Fibroblast of villous mesenchyme (primary cell): ENCODE measurements around the gene LOC101059915.
A peak's percentile ranks its signal among the peaks of the same experiment; 100 is the strongest.

Experiments used
- DNase-seq: peaks from one replicate; pipeline ENCODE4 v3.0.0-alpha.2; 2010; ENCODE audit warnings: low read depth
- H3K4me3 ChIP-seq: 2 replicates; pipeline ENCODE4 v1.5.1; 2011; ENCODE audit warnings: low read depth, mild to moderate bottlenecking, low read length
- TF ChIP-seq, protein P1 (sequence below): IDR thresholded peaks from 2 replicates; pipeline ENCODE4 v1.5.1; 2012; ENCODE audit warnings: low read depth, mild to moderate bottlenecking, low read length; ENCODE audit not compliant: insufficient read depth

The LOC101059915 gene

DNA sequence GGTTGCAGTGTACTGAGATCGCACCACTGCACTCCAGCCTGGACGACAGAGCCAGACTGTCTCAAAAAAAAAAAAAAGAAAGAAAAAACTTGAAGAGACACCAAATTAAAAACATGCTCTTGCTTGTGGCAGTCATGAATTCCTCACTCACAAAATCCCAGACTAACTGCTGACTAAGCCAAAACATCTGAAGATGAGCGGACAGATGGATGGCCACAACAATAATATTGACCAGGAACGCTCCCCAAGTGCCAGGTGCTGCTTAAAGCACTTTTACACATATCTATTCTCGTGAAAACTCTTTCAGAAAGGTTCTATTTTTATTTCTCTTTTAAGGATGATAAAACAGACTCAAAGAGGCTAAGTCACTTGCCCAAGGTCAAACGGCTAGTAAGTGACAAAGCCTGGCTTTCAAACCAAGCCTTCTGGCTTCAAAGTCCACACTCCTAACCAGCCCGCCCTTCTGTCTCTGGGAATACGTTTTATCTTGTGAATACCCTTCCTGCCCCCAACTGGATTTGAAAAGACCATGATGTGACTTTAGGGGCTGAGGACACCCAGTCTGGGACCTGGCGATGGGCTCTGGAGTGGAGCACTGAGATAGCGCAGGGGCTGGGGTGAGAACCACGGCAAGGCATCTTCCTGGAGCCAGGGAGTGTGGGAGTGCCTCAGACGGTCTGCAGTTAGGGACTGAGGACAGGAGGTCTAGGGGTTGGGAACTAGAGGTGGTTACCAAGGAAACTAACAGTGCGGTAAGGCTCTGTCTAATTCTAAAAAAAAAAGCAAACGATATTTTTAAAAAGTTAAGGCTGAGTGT is 39.5 kb upstream of the LOC101059915 start:
- no peak for DNase-seq
- H3K4me3 ChIP-seq: no peak overlapping the region
- TF ChIP-seq, protein P1, sequence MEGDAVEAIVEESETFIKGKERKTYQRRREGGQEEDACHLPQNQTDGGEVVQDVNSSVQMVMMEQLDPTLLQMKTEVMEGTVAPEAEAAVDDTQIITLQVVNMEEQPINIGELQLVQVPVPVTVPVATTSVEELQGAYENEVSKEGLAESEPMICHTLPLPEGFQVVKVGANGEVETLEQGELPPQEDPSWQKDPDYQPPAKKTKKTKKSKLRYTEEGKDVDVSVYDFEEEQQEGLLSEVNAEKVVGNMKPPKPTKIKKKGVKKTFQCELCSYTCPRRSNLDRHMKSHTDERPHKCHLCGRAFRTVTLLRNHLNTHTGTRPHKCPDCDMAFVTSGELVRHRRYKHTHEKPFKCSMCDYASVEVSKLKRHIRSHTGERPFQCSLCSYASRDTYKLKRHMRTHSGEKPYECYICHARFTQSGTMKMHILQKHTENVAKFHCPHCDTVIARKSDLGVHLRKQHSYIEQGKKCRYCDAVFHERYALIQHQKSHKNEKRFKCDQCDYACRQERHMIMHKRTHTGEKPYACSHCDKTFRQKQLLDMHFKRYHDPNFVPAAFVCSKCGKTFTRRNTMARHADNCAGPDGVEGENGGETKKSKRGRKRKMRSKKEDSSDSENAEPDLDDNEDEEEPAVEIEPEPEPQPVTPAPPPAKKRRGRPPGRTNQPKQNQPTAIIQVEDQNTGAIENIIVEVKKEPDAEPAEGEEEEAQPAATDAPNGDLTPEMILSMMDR: no peak

DNA sequence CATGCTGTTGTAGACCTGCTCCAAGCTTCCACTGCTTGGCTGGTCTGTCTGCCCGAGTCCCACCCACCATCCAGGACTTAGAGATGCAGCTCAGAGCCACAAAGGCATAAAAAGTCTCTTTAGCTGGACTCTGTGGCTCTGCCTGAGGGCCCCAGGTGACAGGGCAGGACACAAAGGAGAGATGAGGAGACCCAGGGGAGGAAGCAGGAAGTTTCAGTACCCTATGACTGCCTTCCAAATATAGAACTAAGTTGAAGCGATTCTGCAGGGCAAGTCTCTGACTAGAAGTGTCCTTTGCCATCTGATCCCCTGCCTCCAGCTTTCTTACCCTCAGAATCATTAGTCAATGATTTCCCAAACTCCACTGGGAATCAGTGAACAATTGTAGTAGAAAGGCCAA is 37.9 kb upstream of the LOC101059915 start:
- TF ChIP-seq, protein P1: no peak
- DNase-seq: no peak
- H3K4me3 ChIP-seq: no peak overlapping the region

DNA sequence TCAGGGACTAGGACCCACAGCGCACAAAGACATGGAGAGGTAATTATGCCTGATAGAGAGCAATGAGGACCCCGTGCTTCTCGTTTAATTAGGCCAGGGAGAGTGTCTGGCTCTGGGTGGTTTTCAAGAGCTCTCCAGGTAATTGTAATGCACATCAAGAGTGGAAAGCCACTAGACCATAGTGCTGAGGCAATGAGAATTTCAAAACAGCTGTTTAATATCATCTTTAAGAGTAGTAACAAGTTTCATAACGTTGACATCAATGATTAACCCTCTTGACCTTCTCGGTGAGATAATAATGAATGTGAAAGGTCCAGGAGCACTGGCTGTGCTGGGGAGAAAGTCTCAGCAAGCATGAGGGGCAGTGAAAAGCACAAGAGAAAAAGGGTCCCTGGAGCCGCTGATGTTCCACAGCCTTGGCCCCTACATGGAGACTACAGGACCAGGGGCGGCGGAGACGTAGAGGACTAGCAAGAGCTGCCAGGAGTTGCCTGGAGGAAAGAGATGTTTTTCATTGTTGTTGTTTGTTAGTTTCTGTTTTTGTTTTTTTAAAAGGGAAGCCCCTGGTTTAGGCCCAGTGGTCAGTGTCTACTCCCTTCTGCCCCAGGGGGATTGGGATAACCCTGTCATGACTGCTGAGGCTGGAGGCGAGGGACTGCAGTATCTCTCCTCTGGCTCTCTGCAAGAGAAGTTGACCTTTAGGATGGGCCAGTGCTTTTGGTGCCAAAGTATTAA is 34.3 kb upstream of the LOC101059915 start:
- DNase-seq: peak; percentile 21
- TF ChIP-seq, protein P1: no peak
- H3K4me3 ChIP-seq: no peak overlapping the region

DNA sequence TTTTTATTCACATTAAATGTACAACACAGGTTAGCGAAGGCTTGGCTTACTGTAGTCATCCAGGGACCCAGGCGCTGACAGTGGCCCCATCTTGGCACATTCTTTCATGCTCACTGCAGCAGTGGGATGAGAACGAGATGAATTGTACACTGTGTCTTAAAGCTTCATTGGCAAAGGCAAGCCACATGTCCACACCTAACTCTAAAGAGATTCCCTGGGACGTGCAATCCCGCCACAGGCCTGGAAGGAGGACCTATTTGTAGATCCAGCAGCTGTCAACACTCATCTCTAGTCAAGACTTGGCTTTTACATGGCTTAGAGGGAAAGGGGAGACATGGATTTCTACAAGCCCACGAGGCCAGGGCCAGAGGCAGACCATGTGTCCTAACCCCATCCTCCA is 33.0 kb upstream of the LOC101059915 start:
- TF ChIP-seq, protein P1: no peak
- no peak overlapping the region for H3K4me3 ChIP-seq
- no peak for DNase-seq

DNA sequence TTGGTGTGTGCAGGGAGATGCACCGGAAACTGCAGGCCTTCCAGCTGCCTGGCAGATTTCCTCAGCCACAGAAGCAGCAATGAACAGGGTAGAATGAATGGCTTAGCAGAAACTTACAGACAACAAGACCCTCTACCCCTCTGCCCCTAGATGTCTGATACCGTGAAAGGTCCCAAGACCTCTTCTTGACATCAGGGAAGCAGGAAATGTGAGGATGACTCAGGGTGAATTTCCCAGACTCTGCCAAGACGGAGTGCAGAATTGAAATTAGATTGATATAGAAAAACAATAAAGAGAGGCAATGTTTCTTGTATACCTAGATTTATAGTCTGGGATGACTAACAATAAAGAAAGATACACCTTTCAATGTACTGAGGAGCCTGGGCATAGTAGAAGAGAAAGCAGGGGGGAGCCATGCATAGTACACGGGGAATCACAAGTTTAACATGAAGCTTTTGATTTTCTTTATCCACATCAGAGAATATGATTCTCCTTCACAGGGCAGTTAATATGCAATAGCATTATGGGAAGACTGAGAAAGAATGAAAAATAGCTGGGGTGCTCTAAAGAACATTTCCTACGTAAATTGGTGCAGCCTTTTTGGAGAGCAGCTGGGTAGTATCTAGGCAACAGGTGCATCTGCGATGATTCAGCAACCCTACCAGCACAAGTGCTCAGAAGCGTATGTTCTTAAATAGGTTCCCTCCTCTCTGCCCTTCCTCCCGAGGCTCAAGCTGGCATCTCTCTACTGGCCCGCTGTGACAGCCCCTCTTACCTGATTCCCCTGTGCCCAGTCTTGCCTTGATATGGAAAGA is 30.7 kb upstream of the LOC101059915 start:
- H3K4me3 ChIP-seq: no peak overlapping the region
- TF ChIP-seq, protein P1: no peak
- DNase-seq: no peak

DNA sequence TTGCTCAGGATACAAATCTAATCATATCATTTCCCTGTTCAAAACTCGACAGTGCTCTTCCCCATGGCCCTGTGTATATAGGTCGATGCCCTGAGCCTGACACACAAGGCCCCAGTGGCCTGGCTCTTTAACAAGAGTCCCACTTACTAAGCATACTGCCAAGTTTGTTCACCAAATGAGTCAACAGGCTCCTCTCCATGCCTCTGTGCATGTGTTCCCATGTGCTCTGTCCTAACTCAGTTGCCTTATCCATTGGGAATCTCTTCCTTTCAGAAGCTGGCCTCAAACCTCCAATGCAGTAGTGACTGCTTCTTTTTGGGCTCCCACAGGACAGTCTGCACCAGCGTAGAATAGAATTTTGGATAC is 30.1 kb upstream of the LOC101059915 start:
- TF ChIP-seq, protein P1: no peak
- H3K4me3 ChIP-seq: no peak overlapping the region
- no peak for DNase-seq
